Brain pericyte (primary cell): ENCODE data around the gene CACNG7.
"Not testable (repeated sequence)": the region's sequence is repeated elsewhere in the genome, so short reads cannot be mapped to it uniquely, and the experiment has no call there.

Experiments
- DNase-seq: peaks from one replicate; pipeline ENCODE4 v3.0.0-alpha.2; 2012; ENCODE audit warnings: low read depth, low spot score

CACNG7 gene

DNA sequence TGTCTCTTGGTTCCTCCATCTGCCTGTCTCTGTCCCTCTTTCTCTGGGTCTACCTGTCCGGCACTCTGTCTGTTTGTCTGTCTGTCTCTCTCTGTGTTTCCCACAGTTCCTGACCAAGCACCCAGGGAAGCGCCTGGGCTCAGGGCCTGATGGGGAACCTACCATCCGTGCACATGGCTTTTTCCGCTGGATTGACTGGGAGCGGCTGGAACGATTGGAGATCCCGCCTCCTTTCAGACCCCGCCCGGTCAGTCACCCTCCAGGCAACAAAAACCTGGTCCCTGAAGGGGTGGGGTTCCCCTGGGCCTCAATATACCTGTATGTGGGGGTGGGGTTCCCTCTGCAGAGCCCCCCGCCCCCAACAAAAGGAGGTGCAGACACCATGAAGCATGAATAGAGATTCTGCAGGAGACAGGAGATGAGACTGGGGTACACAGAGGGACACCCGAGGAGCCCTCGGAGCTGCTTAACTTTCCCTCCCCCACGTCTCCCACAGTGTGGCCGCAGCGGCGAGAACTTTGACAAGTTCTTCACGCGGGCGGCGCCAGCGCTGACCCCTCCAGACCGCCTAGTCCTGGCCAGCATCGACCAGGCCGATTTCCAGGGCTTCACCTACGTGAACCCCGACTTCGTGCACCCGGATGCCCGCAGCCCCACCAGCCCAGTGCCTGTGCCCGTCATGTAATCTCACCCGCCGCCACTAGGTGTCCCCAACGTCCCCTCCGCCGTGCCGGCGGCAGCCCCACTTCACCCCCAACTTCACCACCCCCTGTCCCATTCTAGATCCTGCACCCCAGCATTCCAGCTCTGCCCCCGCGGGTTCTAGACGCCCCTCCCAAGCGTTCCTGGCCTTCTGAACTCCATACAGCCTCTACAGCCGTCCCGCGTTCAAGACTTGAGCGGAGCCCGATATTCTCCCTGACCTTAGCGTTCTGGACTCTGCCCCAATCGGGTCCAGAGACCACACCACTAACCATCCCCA lies 2.6 kb upstream of the CACNG7 start:
- no peak for DNase-seq

DNA sequence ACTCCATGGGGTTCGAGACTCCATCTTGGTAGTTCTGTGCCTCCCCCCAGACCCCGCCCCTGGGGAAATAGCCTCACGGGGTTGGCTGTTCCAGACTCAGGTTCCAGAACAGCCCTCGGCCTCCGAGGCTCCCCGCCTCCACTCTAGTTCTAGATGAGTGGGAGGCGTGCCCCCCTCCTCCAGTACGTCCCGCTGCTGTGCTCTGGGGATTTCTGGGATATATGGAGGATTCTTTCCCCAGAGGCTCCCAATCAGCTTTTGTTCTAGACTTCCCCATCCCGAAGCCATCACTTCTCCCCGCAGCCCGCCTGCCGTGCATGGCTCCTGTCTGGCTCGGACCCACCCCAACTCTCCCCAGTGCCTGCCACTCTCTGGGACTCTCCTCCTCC lies 1.9 kb upstream of the CACNG7 start:
- no peak for DNase-seq

DNA sequence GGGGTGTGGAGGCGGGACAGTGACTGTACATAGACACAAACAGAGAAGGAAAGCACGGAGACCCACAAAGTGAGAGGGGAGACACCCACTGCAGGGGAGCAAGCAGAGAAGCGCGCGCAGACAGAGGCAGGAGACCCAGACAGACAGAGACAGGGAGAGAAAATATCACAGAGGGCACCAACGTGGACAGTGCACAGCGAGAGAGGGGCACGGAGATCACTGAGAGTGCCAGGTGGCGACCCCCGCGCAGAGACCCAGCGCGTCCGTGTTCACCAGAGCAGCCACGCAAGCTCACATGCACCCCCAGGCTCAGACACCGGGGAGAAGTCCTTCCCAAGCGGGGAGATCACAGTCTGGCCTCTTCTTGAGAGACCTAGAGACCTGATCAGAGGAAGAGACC lies 1.4 kb upstream of the CACNG7 start:
- no peak for DNase-seq

DNA sequence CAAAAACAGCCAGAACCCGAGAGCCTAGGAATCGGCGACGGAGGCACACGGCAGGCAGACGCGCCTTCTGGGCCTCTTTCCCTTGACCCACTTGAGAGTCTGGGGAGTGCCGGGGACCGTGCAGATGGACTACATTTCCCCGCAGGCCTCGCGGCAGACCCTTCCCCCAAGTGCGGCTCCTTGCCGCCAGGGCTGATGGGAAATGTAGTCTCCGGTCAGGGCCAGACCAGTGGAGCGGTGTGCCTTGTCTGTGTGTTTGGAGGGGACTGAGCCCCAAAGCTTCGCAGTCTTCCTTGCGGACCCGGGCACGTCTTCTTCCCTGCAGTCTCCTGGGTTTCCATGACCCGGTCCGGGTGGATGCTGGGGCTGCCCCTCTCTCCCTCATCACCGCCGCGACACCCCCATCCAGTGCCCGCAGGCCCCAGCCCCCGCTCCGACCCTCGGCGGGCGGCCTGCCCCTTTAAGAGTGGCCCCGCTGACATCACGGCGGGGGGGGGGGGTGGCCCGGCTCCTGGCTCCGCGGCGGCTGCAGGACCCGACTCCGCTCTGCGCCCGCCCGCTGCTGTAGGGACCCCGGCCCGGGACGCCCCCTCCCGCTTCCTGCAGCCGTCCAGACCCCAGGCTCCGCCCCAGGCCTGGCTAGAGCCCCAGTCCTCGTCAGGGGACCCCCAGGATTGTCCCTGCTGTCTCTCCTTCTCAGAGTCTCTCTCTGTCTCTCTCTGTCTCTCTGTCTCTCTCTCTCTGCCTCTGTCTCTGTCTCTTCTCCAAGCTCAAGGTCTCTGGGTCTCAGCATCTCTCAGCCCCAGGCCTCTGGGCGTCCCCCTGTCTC lies 758 bp upstream of the CACNG7 start:
- no peak for DNase-seq

DNA sequence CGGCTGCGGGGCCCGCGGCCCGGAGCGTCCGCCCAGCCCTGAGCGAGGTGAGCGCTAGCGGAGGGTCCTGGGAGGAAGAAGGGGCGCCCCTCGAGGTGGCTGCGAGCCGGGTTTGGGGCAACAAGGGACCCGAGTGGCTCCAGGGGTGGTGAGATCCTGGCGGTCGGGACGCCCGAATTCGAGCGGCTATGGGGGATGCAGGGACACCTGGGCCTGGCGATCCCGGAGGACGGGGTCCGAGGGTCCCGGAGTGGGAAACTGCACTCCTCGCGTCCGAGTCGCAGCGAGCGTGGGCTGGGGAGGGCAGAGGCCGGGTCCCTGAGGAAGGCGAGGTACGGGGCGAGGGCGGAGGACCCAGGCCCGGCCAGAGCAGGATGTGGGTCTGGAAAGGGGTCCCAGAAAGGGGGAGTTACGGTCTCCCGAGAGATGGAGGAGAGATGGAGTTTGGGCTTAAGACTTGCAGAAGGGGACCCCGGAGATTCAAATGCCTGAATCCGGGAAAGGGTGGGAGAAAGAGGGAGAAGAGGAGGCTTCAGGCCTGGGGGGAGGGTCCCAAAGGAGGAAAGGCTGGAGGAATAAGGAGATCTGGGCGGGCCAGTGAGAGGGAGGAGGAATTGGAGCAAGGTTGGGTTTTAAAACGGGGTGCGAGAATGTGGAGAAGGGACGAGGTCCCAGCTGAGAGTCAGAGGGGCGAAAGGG lies 542 bp downstream of the CACNG7 start:
- DNase-seq, result no peak

DNA sequence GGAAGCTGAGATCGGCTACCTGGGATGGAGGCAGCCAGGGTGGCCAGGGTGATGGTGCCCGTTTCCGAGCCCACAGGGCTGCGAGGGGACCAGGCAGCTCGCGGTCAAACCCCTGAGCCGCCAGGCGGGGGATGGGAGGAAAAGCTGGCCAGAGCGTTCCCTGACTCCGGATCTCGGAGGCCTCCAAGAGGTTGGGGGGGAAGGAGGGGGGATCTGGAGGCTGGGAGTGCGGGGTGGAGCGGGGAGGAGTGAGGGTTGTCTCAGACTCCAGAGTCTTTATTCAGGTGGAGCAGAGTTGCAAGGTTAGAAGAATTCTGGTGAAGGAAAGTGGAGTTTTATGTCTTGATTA lies 1.1 kb downstream of the CACNG7 start:
- no peak for DNase-seq

DNA sequence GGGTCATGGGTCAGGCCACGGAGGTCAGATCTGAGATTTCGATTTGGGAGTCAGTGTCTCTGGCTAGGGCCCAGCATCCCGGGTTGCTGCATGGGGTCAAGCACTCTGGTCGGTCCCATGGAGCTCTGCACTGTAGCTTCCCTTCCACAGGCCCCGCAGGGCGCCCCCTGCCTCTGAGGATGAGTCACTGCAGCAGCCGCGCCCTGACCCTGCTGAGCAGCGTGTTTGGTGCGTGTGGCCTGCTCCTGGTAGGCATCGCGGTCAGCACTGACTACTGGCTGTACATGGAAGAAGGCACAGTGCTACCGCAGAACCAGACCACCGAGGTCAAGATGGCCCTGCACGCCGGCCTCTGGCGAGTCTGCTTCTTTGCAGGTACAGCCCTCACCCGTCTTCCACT lies 3.6 kb downstream of the CACNG7 start:
- DNase-seq, result no peak

DNA sequence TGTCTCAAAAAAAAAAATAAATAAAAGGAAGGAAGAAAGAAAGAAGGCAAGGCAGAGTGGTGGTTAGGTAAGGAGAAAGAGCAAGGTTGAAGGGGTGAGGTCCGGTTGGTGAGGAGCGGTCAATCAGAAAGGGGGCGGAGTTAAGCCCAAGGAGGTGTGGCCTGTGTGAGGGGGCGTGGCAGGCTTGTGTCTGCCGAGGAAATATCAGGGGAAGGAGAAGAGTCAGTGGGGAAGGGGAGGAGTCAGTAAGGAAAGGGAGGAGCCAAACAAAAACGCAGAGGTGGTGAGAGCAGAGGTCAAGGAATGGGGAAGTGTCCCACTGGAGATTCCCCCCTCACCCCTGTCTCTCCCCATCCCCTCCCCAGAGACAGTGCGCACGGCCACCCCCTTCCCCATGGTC lies 5.9 kb downstream of the CACNG7 start:
- DNase-seq, result no peak

DNA sequence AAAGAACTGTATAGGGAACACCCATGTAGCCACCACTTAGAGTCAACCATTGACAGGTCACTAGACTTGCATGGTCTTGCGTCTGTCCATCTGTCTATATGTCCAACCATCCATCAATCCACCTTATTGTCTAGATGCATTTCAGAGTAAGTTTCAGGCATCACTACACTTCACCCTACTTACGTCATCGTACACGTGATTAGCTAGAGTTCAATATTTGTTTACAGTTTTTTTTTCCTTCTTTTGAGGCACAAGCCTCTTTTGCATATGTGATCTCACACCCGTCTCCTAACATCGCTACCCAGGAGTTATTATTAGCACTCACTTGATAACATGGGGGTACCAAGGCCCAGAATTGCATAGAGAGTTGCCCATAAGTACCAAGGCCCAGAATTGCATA lies 6.9 kb downstream of the CACNG7 start:
- DNase-seq, result no peak

DNA sequence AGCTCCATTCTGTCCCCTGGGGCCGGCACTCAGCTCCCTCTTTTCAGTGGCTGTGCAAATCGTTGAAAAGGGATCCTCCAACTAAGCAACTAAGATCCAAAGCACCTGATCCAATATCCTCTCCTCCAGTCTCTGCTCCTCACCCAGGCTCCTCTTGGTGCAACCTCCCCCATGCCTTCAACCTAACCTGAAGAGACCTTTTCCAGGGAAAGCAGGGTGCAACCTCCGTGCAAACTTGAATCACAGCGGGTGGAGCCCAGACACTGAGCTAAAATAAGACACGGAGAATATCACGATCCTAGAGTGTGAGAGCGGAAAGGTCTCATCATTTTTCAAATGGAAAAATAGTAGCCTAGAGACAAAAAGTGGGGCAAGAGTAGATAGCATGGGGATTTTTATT lies 8.3 kb downstream of the CACNG7 start:
- DNase-seq, result no peak

DNA sequence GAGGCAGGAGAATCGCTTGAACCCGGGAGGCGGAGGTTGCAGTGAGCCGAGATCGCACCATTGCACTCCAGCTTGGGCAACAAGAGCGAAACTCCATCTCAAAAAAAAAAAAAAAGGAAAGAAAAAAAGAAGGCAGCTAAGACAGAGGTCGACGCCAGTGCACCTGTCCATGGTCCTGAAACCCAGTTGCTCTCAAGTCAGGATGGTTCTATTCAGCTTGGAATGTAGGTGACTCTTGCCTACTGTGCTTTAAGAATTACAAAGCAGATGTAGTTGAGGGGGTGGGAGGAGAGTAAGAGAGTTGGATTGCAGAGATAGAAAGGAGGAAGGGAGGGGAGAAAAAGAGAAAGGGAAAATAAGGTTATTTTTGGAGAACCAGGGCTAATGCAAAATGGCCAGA lies 18.7 kb downstream of the CACNG7 start:
- no peak for DNase-seq

DNA sequence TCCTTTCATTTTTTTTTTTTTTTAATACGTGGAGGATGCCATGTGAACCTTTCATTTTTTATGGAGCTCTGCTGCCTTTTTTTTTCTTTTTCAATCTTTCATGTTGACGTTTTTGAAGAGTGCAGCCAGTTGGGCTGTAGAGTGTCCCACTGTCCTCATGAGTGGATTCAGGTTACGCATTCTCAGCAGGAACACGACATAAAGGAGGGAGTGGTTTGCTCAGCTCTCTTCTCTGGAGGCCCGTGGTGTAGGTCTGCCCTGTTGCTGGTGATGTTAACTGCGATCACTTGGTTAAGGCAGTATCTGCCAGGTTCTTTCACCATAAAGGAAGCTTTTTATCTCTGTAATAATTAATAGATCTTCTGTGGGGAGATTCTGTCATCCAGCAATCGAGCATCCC lies 27.0 kb downstream of the CACNG7 start:
- no peak for DNase-seq

DNA sequence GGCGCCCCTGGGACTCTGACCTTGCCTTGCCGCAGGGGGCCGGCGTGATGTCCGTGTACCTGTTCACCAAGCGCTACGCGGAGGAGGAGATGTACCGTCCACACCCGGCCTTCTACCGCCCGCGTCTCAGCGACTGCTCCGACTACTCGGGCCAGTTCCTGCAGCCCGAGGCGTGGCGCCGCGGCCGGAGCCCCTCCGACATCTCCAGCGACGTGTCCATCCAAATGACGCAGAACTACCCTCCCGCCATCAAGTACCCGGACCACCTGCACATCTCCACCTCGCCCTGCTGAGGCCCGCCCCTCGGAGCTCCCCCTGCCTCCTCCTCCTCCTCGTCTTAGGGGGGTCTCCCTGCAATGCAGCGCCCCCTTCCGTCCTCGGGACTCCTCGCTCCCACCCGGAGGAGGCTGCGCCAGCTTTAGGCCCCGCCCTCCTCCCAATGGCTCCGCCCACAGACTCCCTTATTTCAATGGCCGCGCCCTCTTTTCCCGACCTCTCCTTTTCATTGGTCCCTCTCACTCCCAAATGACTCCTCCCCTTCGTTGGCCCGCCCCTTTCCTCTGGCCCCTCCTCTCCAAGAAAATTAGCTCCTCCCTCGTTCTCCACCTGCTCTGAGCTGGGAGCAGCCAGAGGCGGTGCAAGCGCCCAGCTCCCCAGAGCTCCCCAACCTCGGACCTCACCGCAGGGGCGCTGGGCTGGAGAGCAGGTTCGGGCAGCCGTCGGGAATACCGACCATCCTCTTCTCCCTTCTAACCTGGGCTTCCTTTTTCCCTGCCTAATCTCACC lies 33.1 kb downstream of the CACNG7 start:
- no peak for DNase-seq

DNA sequence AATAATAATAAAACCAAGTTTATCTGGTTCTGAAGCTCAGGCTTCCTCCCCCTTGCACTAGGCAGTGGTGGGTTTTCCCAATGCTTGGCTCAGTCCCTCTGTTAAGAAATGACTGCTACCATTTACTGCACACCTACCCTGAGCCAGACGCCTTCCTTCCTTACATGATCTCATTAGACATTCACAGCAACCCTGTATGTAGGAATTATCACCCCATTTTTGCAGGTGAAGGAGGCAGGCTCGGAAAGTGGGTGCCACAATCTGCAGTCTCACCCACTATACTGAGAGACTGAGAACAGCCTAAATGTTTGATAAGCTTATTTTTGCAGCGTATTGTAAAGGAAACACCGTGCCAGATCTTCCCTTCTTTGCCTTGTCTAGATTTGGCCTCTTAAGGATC lies 35.3 kb downstream of the CACNG7 start:
- no peak for DNase-seq

DNA sequence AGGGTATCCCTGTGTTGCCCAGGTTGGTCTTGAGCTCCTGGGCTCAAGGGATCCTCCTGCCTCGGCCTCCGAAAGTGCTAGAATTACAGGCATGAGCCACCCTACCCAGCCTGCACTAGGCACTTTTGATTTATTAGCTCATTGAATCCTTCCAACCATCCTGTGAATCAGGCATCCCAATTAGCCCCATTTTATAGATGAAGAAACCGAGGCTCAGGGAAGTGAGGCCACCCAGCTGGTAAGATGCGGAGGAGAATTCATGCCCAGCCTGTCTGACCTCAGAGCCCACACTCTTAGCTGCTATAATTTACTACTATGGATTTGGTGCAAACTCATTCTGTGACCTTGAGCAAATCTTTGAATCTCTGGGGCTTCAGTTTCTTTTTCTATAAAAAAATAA lies 35.9 kb downstream of the CACNG7 start:
- no peak for DNase-seq

DNA sequence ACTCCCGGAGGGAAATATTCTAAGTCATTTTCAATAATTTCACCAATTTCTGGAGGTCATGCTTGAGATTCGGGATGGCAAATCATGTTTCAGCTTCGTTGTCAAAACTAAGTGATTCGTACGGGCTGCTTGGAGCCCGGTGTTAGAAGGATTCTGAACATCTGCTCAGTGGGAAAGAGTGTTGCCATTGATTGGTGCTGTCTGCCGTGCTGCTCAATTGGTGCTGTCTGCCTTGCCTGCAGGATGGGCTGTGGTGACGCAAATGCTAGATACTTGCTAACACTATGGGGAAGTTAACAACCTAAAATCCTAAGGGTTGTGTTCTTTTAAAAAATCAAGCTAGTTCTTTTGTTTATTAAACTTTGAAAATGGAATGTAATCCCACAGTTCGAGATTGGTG lies 36.4 kb downstream of the CACNG7 start:
- DNase-seq, result no peak

DNA sequence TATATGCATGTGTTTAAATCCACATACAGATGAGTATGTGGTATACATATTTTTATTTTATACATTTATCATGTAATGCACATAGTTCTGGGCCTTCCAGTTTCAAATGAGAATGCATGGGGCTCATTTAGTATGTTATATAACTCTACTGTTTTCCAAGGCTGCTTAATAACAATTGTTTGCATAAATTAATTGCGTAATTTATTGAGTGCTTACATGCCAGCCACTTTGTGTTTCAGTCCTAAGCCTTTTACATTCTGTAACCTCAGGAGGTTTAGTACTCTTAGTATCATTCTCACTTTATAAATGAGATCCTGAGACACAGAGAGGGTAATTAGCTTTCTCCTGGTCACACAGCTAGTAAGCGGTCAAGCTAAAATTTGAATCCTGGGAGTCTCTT lies 36.9 kb downstream of the CACNG7 start:
- no peak for DNase-seq

DNA sequence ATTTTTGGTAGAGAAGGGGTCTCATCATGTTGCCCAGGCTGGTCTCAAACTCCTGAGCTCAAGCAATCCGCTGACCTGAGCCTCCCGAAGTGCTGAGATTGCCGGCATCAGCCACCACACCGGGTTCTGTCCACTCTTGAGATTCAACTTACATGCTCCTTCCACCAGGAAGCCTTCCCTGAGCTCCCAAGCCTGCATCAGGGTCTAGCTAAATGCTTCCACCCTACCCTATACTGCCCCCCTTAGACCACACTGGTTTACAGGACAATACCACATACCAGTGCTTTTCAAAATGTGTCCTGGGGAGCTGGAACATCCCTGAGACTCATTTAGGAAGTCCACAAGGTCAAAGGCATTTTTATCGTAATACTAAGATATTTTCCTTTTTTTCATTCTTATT lies 38.5 kb downstream of the CACNG7 start:
- DNase-seq, result no peak

DNA sequence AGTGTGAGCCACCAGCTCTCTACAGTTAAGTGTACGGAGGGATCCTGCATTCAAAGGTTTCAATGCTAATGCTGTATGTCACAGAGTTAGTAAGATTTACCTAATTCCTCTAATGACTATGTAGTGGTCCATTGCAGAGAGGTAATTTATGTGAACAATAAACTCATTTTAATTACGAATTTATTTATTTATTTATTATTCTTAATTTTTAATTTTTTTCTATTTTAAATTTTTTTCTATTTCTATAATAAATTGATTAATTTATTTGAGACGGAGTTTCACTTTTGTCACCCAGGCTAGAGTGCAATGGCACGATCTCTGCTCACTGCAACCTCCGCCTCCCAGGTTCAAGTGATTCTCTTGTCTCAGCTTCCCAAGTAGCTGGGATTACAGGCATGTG lies 39.5 kb downstream of the CACNG7 start:
- DNase-seq, result not testable (repeated sequence)

DNA sequence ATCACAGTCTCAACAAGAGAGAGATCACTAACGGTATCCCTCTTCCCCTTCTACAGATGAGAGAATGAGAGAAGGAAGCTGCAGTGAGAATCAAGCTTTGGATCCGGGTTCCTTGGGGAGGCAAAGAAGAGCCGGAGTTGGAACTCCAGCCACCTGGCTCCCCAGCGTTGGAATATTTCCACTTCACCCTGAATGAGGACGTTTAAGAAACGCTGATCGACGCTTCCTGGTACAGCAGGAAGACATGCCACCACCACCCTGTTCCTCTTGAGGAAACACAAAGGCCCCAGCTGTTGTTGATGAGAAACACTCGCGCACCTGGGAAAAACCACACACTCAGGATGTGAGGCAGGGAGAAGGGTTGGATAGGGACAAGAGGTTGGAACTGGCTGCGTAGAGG lies 42.4 kb downstream of the CACNG7 start:
- DNase-seq, result no peak

DNA sequence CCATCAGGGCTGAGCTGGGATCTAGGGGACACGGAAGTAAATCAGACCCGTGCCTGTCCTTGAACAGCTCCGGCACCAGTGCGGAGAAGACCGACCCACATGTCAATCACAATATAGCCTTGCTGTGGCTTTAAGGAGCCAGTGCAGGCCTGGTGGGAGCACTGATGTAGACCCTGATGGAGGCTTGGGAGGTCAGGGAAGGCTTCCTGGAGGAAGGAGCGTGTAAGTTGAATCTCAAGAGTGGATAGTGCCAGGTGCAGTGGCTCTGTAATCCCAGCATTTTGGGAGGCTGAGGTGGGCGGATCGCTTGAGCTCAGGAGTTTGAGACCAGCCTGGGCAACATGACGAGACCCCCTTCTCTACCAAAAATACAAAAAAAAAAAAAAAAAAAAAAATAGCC lies 42.9 kb downstream of the CACNG7 start:
- no peak for DNase-seq

DNA sequence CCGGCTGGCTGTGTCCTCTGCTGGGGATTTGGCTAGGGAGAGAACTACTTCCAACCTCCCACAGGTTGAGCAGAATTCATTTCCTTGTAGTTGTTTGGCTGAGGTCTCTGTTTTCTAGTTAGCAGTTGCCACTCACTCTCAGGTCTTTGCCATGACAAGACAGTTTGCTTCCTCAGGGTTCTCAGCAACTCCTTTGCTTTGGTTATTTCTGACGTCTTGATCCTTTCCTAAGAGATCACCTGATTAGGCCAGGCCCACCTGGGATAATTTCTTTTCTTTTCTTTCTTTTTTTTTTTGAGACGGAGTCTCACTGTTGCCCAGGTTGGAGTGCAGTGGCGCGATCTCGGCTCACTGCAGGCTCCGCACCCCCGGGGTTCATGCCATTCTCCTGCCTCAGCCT lies 44.3 kb downstream of the CACNG7 start:
- no peak for DNase-seq
